Activated CD4-positive, alpha-beta T cell treated with anti-CD3 and anti-CD28 coated beads, Interleukin-2, amount 10 ng/mL, durations not matched to agents 7 days and 5 days (primary cell): ENCODE data around the gene FAM237B. TPM values are rescaled to one million over a fixed set of nuclear protein-coding genes. Genes with fewer than 3 reads are reported as not detected.

Experiments used
- CTCF ChIA-PET: fragments of 350-600 bp; sonication (Branson Sonifier 250); formaldehyde crosslinking; loops from one replicate; lab custom pipeline; 2021; ENCODE audit warnings: antibody characterized with exemption; lab: Charles Lee
- POLR2A ChIA-PET: fragments of 350-600 bp; sonication (Branson Sonifier 250); formaldehyde crosslinking; loops from one replicate; lab custom pipeline; 2021; ENCODE audit warnings: antibody characterized with exemption; lab: Charles Lee
- DNase-seq: peaks from one replicate; pipeline ENCODE4 v3.0.0-alpha.2; 2020
- H3K27ac Mint-ChIP-seq: one replicate; pipeline ENCODE4 v1.8.0; 2021; ENCODE audit warnings: mild to moderate bottlenecking, moderate library complexity, mixed read lengths
- H3K27me3 Mint-ChIP-seq: one replicate; pipeline ENCODE4 v1.8.0; 2021; ENCODE audit warnings: mixed read lengths
- H3K36me3 Mint-ChIP-seq: one replicate; pipeline ENCODE4 v1.8.0; 2021; ENCODE audit warnings: low read depth, mixed read lengths
- H3K4me1 Mint-ChIP-seq: one replicate; pipeline ENCODE4 v1.8.0; 2021; ENCODE audit warnings: mixed read lengths
- H3K4me3 Mint-ChIP-seq: one replicate; pipeline ENCODE4 v1.8.0; 2021; ENCODE audit warnings: mild to moderate bottlenecking, moderate library complexity, mixed read lengths
- H3K9me3 Mint-ChIP-seq: one replicate; pipeline ENCODE4 v1.8.0; 2021; ENCODE audit warnings: mixed read lengths
- total RNA-seq, 2 experiments: library from RNA; stranded (reverse); gene quantifications; one replicate each; pipeline ENCODE4 v1.2.3, GENCODE V29; 2021

Gene FAM237B
- total RNA-seq, 2 experiments from 2014 or later: not detected

- POLR2A ChIA-PET: no interaction called here
- no peak for DNase-seq
- no peaks in the 10 kb centered on the region for H3K4me1 Mint-ChIP-seq
- H3K4me3 Mint-ChIP-seq: no peak overlapping the region
- H3K27ac Mint-ChIP-seq: no peak overlapping the region
- no peaks in the 10 kb centered on the region for H3K36me3 Mint-ChIP-seq
- H3K27me3 Mint-ChIP-seq: peaks cover 4% of the 10 kb centered on the region
- CTCF ChIA-PET: interaction anchor here (0.7 kb wide), 1 partner anchor 109 kb away, joined by 3 read pairs; no protein-coding TSS in a partner anchor
- no peaks in the 10 kb centered on the region for H3K9me3 Mint-ChIP-seq
Observed at GRCh38 chr7:90274161-90274560, 46.9 kb downstream of the FAM237B start.

- peaks cover 4% of the 10 kb centered on the region for H3K27me3 Mint-ChIP-seq
Observed at GRCh38 chr7:90272242-90272641, 48.9 kb downstream of the FAM237B start.

DNA sequence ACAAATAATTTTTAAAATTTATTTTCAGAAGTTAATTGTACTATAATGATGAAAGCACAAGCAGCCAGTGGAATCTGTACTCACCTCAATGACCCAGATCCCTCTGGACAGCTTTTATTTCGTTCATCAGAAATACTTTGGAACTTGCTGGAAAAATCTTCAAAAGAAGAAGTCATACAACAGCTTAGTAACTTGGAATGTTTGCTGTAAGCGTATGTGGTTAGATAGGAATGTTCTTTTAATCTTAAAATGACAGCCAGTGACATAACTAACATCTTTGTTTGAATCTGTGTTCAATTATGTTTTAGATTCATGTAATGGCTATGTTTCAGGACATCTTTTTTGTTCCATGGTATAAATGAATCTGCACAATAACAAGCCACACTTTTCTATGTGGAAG is 49.4 kb downstream of the FAM237B start:
- POLR2A ChIA-PET: no interaction called here
- Mint-ChIP-seq H3K27ac (no peak overlapping the region), H3K36me3 (no peaks in the 10 kb centered on the region), H3K9me3 (no peaks in the 10 kb centered on the region), H3K4me3 (no peak overlapping the region), H3K4me1 (no peaks in the 10 kb centered on the region), H3K27me3 (peaks cover 4% of the 10 kb centered on the region)
- no peak for DNase-seq
- CTCF ChIA-PET: no interaction called here

More at GRCh38 chr7:90272242-90272641, 48.9 kb downstream of the FAM237B start:
- CTCF ChIA-PET: no interaction called here
- Mint-ChIP-seq H3K36me3 (no peaks in the 10 kb centered on the region), H3K4me1 (no peaks in the 10 kb centered on the region), H3K4me3 (no peak overlapping the region), H3K9me3 (no peaks in the 10 kb centered on the region), H3K27ac (no peak overlapping the region)
- POLR2A ChIA-PET: no interaction called here
- no peak for DNase-seq

DNA sequence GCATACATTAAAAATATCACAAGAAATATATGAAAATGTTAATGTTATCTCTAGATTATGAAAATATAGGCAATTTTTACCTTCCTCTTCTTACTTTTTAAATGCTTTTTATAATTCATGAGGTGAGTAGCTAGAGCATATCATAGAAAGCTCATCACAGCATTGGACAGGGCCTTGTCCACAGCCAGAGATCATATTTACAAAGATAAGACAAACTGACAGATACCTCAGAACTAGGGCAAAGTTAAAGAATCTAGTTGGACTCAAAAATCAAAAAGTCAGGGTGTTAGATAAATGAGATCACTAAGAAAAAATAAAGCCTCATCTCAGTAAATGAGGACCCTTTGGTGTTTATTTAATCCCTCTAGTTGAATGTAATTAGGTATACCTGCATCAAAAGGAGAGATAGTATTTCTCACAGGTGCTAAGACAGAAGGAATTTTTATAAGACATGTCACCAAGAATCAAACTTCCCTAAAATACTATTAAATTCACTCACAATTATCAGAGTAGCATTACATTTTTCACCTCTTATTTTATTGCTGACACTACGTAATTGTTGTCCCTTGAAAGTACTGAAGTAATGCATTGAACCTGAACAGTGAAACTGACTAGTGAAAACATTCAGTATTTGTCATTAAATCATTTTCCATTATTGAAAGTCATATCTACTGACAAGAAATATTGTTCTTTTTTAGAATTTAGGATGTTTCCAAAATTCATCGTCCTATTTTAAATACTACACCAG is 50.5 kb downstream of the FAM237B start:
- ChIA-PET CTCF (no interaction called here), POLR2A (no interaction called here)
- no peaks in the 10 kb centered on the region for H3K4me1 Mint-ChIP-seq
- no peaks in the 10 kb centered on the region for H3K36me3 Mint-ChIP-seq
- no peak overlapping the region for H3K27ac Mint-ChIP-seq
- H3K27me3 Mint-ChIP-seq: peaks cover 6% of the 10 kb centered on the region
- no peaks in the 10 kb centered on the region for H3K9me3 Mint-ChIP-seq
- no peak for DNase-seq
- no peak overlapping the region for H3K4me3 Mint-ChIP-seq

GRCh38 chr7:90269163-90269562 is 51.9 kb downstream of the FAM237B start:
- Mint-ChIP-seq H3K27me3 (peaks cover 4% of the 10 kb centered on the region), H3K27ac (no peak overlapping the region), H3K4me1 (no peaks in the 10 kb centered on the region), H3K9me3 (no peaks in the 10 kb centered on the region), H3K4me3 (no peak overlapping the region), H3K36me3 (no peaks in the 10 kb centered on the region)
- no peak for DNase-seq
- ChIA-PET POLR2A (no interaction called here), CTCF (no interaction called here)

- Mint-ChIP-seq H3K4me1 (no peaks in the 10 kb centered on the region), H3K4me3 (no peak overlapping the region), H3K27ac (no peak overlapping the region), H3K9me3 (no peaks in the 10 kb centered on the region), H3K36me3 (no peaks in the 10 kb centered on the region), H3K27me3 (peaks cover 2% of the 10 kb centered on the region)
- DNase-seq: no peak
- POLR2A ChIA-PET: no interaction called here
- CTCF ChIA-PET: interaction anchor here (1.2 kb wide), 1 partner anchor 143 kb away, joined by 3 read pairs; no protein-coding TSS in a partner anchor
Observed at GRCh38 chr7:90267263-90267858, 53.7 kb downstream of the FAM237B start.

- H3K9me3 Mint-ChIP-seq: no peaks in the 10 kb centered on the region
- ChIA-PET POLR2A (no interaction called here), CTCF (interaction anchor here (0.5 to 1.2 kb wide), 2 partner anchors 144 to 242 kb away, joined by 3 read pairs; no protein-coding TSS in a partner anchor)
- DNase-seq: no peak
- no peak overlapping the region for H3K4me3 Mint-ChIP-seq
- H3K27me3 Mint-ChIP-seq: peaks cover 2% of the 10 kb centered on the region
- no peak overlapping the region for H3K27ac Mint-ChIP-seq
- no peaks in the 10 kb centered on the region for H3K4me1 Mint-ChIP-seq
- no peaks in the 10 kb centered on the region for H3K36me3 Mint-ChIP-seq
Observed at GRCh38 chr7:90266808-90267207, 54.3 kb downstream of the FAM237B start.

Other genes with a start within 250 kb of the FAM237B start
- not detected for gene STEAP1, start 166.8 kb downstream of the FAM237B start, total RNA-seq
- gene STEAP2, start 109.6 kb downstream of the FAM237B start, total RNA-seq: not detected
- gene CFAP69, start 76.1 kb downstream of the FAM237B start, total RNA-seq: not detected
- gene GTPBP10, start 25.4 kb upstream of the FAM237B start, total RNA-seq: 10 to 100 TPM; 24.0 to 30.1 TPM
- 1 to 10 TPM; 2.4 TPM for gene CLDN12, start 82.2 kb upstream of the FAM237B start, total RNA-seq
- gene PTTG1IP2, start 148.3 kb upstream of the FAM237B start, total RNA-seq: not detected